Stimulated activated CD4-positive, alpha-beta T cell treated with anti-CD3 and anti-CD28 coated beads, TNF-alpha, amount 100 ng/mL, for 24 hours (primary cell): Measurements from ENCODE around the gene OR52E5.

Experiments used
- DNase-seq, 3 experiments: peaks; one replicate each; pipeline ENCODE4 v3.0.0-alpha.2; 2020; ENCODE audit warnings: low read depth in 3 of 3

OR52E5 gene

DNA sequence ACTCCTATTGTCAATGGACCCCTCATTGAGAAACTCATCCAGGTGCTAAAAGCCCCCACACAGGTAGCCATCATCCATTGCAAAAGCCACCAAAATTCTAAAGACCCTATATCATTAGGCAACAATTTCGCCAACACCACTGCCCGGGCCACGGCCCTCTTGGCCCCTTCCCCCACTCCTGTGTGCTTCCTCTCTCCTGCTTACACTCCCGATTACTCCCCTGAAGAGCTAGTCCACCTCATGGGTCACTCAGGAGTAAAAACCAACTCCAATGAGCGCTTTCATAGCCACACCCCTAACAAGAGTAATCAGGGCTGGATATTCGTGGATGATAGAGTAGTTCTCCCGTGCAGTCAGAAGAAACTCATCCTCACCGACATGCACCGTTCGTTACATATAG, 40.1 kb downstream of the OR52E5 start:
- DNase-seq: no peak

DNA sequence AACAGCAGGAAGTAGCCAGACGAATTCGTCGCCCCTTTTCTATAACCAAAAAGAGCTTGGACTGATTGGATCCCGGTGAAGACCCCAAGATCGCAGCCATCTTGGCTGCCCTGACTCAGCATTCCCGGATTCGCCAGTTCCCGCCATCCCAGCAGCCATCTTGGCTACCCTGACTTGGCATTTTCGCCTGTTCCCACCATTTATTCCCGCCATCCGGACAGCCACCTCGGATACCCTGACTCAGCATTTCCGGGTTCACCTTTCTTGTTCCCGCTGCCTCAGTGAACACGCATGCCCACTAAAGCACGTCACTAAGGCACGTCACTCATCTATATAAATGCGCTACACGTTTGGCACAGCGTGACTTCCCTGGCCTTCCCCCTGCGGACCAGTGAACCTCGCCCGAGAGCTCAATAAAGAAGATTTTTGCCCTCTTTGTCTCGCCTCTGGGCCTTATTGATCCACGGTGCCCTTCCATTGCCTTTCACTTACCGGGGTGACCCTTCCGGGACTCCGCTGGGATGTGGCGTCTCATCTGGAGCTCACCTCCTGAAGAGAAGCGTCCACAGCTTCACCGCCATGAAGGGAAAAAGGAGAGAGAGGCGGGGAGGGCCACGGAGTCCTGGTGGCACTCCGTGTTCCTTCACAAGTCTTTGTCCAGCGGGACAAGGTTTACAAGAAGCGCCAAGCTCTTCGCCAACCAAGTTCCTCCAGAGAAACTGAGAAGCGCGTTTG, 45.0 kb downstream of the OR52E5 start:
- no peak for DNase-seq

DNA sequence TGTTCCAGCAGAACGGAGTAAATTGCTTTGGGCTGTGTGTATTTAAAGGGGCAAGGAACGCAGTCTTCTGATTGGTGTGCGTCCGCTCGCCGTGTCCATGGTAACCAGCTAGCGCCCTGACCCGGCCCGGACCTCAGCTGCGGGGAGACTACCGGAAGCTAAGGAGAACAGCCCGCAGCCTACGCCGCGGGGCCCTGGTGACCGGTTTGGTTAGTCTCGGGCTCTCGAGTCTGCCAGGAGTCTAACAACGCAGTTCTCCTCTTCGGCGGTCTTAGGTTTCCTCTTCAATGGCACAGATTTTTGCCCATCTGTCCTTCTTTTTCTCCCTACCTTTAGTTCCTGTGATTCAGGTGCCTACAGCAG, 45.6 kb downstream of the OR52E5 start:
- DNase-seq: no peak

DNA sequence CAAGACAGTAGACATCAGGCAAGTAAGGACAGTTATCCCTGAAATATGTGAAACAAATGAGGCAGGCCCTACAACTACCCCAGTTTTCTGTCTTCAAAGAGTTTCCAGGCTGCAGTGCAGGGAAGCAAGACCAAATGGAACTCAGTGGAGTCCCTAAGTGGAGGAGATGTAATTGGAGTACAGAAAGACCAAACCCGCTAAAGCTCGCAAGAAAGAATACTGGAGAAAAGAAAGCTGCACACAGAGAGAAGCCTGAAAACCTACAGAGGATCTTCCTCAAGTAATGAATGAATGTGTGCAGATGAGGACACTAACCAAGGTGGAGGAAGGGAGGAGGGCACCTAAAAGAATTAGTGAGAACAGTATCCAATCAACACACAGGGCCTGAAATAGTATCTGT, 47.7 kb downstream of the OR52E5 start:
- no peak for DNase-seq

DNA sequence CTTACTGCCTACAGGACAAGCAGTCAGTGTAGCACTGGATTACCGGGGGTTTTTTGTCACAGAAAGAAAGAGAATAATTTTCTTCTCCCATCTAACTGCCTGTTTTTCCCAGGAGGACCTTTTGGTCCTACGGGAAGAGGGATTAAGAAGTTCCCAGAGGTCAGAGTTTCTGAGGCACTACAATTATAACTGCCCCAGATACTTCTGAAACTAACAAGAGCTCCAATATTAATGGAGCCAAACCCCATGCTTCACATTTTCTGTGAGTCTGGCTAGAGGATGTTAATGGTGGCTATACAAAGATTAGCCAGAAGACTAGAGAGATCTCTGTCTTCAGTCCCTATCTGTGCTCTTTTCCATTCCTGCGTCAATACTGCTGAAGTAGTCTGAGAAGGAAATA, 48.9 kb downstream of the OR52E5 start, which contains the start of gene OR56A3:
OR56A3 (plus strand) TSS at position 301 of the 400 bp plus-strand sequence. CDS start 5,096 bp downstream, outside the sequence.
- no peak for DNase-seq
